Body of pancreas (tissue), 4 donors: ENCODE measurements around the gene TNFRSF8.

Source experiments
- CTCF ChIP-seq, 7 experiments: fragments of 450-650 bp in 4 of 7; fragments of 200-600 bp in 3 of 7; sonication (generic) in 3 of 7; IDR thresholded peaks; one replicate each; pipeline ENCODE4 v1.5.1; 2016 to 2019; ENCODE audit warnings: antibody characterized with exemption in 7 of 7
- POLR2A ChIP-seq, 3 donors: fragments of 450-650 bp; IDR thresholded peaks; one replicate each; pipeline ENCODE4 v1.6.1; 2016; ENCODE audit warnings: antibody characterized with exemption in 3 of 3, mild to moderate bottlenecking in 2 of 3

GRCh38 chr1:12180903-12181302, 117.8 kb downstream of the TNFRSF8 start:
- TF ChIP-seq POLR2A (IDR thresholded peaks at IDR 0.05): no peak
- TF ChIP-seq CTCF (IDR thresholded peaks at IDR 0.05): no peak
